SW480 (cell line): ENCODE results near the gene ZNF883.

Experiments
- DNase-seq: peaks from one replicate; pipeline ENCODE4 v3.0.0-alpha.2; 2016; ENCODE audit warnings: low spot score

The ZNF883 gene

DNA sequence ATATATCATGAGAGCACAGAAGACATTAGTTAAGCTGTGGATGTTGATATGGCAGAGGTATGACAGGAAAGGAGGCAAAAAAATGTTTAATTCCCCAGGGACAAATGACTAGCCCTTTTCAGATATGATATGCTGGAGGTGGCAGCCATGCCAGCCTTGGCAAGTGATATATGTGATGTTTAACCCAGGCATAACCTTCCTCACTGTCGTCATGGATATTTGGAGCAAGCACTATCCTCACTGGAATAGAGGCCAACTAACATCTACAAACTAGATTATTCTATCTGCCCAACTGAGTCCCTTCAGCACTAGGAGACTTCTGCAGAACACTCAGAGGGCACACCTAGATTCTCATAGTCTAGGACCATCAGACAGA, 94.0 kb downstream of the ZNF883 start:
- no peak for DNase-seq

DNA sequence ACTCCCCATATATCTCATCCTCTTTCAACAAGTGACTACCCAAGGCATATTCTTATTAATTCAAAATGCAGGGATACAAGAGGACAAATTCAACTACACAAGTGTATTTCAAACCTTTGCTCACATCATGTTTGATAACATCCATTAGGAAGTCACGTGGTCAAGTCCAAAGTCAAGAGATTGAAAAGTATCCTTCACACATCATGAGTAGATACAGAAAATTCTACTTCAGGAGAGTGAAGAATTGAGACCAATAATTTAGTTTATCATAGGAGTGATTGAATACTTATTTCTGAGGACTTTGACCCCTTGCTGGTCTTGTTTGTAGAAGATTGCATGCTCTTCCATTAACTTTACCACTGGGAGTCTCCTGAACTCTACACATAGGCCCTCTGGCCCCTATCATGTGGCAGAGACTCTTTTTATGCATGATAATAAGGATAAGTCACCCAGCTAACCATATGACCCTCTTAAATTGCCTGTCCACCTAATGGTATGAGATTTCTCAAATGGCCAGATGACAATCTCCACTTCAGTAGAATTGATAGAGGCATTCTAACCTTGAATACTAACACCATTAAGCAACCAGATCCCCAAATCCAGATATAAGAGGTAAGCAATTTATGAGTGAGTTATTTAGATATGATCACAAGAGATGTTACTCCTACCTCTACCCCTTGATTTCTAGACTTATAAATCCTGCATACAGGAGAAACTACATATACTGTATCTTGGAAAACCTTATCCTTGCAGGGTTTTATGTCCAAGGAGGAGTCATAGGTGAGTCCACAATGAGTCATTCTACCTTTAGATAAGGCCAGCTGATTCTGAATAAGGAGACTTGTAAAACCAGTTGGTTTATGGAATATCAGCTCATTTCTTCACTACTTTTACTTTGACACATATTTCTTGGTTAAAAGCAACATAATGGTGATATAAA, 94.7 kb downstream of the ZNF883 start:
- no peak for DNase-seq

DNA sequence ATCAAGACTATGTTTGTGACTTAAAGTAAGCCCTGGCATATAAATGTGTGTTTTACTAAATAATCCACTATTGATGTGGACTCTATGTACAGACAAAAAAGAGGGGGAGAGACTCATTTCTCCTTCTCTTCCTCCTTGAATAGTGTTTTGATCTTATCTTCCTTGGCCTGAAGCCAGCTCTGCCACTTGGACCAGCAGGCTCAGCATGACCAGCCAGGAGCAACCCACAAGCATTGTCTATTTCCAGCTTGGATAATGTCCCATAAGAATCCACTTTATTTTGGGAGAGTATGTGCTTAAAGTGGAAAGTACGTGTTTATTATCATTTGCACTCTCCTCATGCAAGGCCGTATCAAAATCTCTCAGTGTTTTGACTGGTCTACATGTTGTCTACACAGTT, 97.5 kb downstream of the ZNF883 start:
- DNase-seq = no peak

DNA sequence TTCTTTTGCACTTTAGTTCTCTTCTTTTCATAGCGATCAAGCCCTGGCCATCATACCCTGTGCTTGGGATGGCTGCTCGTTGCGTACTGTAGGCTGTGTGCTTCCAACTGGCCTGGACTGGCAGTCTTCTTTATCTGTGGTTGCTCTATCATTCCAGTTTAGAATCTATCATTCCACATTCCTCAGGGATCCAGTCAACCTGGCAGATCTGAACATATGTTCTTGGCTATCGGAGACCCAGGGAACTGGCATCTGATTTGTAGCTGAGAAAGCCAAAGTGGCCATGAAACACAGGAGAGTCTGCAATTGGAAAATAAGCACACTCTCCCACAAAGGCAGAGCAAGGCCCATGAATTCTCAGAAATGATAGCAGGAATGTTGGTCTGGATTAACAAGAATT, 98.7 kb downstream of the ZNF883 start:
- DNase-seq = no peak

DNA sequence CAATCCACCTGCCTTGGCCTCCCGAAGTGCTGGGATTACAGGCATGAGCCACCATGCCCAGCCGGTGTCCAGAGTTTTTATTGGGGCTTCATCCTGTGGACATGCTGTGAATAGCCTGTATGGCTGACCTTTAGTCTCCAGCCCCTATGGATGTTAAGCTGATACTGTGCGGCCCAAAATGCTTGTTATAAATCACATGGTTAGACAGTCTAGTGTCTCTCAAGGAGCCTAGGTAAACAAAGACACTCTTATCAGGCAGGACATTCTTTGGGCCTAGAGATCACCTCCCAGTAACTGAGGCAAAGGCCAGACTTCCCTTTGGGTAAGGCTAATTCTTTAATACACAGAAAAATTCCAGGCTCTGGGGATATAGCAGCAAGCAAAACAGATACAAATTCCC, 99.4 kb downstream of the ZNF883 start:
- DNase-seq = no peak

DNA sequence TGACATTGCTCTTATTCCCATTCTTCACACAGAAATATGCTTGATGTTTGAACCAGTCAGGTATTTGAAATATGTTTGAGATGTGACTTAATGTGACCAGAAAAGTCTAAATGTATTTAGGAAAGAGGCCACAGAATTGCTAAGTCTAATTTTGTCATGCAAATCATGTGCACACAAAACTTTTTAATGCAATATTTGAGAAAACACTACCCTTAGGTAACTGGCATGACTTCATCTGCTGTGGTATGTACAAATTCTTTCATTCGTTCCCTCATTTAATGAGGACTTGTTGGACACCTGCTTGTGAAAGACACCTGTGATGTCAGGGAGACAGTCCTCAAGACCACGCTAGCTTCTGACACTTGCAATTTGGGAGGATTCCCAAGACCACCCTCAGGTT, 100.3 kb downstream of the ZNF883 start:
- no peak for DNase-seq
